ENCODE results near the gene PGM5. TPM values are rescaled to one million over a fixed set of nuclear protein-coding genes. Genes with fewer than 3 reads are reported as not detected.
"Not testable (repeated sequence)": the region's sequence is repeated elsewhere in the genome, so short reads cannot be mapped to it uniquely, and the experiment has no call there.

The PGM5 gene
- total RNA-seq, 1 experiment from 2014 or later = 4.2 TPM

- H3K4me1 ChIP-seq; H3K36me3 ChIP-seq (ENCODE audit: control insufficient read depth, insufficient read depth, low read length); H3K4me1 Mint-ChIP-seq (ENCODE audit: low read depth, unreplicated experiment); H3K9me3 Mint-ChIP-seq (ENCODE audit: unreplicated experiment); H3K4me3 Mint-ChIP-seq (ENCODE audit: unreplicated experiment); intact Hi-C loops (cut with micrococcal nuclease; ENCODE audit: unreplicated experiment); H3K27me3 Mint-ChIP-seq (ENCODE audit: insufficient read depth, unreplicated experiment); BruUV-seq (replicated peaks); H3K36me3 Mint-ChIP-seq (ENCODE audit: insufficient read depth, unreplicated experiment); H3K27ac Mint-ChIP-seq (ENCODE audit: unreplicated experiment); POLR2A ChIA-PET; CTCF ChIA-PET; H3K9me3 ChIP-seq; DNase-seq; H3K4me3 ChIP-seq (ENCODE audit: low read depth, low read length); H3K27me3 ChIP-seq (replicated peaks; ENCODE audit: control insufficient read depth, insufficient read depth, low read length): not testable (repeated sequence)
Observed at GRCh38 chr9:68398324-68398723, 41.9 kb downstream of the PGM5 start.

GRCh38 chr9:68404421-68405185 is 48.2 kb downstream of the PGM5 start:
- BruUV-seq (replicated peaks); intact Hi-C loops (cut with micrococcal nuclease; ENCODE audit: unreplicated experiment); H3K4me1 ChIP-seq; CTCF ChIA-PET; H3K4me3 Mint-ChIP-seq (ENCODE audit: unreplicated experiment); H3K9me3 Mint-ChIP-seq (ENCODE audit: unreplicated experiment); POLR2A ChIA-PET; DNase-seq; H3K36me3 ChIP-seq (ENCODE audit: control insufficient read depth, insufficient read depth, low read length); H3K9me3 ChIP-seq; H3K27me3 Mint-ChIP-seq (ENCODE audit: insufficient read depth, unreplicated experiment); H3K4me1 Mint-ChIP-seq (ENCODE audit: low read depth, unreplicated experiment); H3K36me3 Mint-ChIP-seq (ENCODE audit: insufficient read depth, unreplicated experiment); H3K27me3 ChIP-seq (replicated peaks; ENCODE audit: control insufficient read depth, insufficient read depth, low read length); H3K27ac Mint-ChIP-seq (ENCODE audit: unreplicated experiment); H3K4me3 ChIP-seq (ENCODE audit: low read depth, low read length): not testable (repeated sequence)

- H3K4me3 ChIP-seq (ENCODE audit: low read depth, low read length); H3K4me1 ChIP-seq; DNase-seq; POLR2A ChIA-PET; H3K36me3 Mint-ChIP-seq (ENCODE audit: insufficient read depth, unreplicated experiment); H3K9me3 ChIP-seq; H3K4me1 Mint-ChIP-seq (ENCODE audit: low read depth, unreplicated experiment); H3K36me3 ChIP-seq (ENCODE audit: control insufficient read depth, insufficient read depth, low read length); H3K4me3 Mint-ChIP-seq (ENCODE audit: unreplicated experiment); H3K9me3 Mint-ChIP-seq (ENCODE audit: unreplicated experiment); H3K27me3 ChIP-seq (replicated peaks; ENCODE audit: control insufficient read depth, insufficient read depth, low read length); H3K27me3 Mint-ChIP-seq (ENCODE audit: insufficient read depth, unreplicated experiment); CTCF ChIA-PET; H3K27ac Mint-ChIP-seq (ENCODE audit: unreplicated experiment); BruUV-seq (replicated peaks); intact Hi-C loops (cut with micrococcal nuclease; ENCODE audit: unreplicated experiment): not testable (repeated sequence)
Observed at GRCh38 chr9:68411865-68412264, 55.5 kb downstream of the PGM5 start.

GRCh38 chr9:68412754-68413153 is 56.3 kb downstream of the PGM5 start:
- H3K4me1 ChIP-seq; POLR2A ChIA-PET; H3K27me3 Mint-ChIP-seq (ENCODE audit: insufficient read depth, unreplicated experiment); BruUV-seq (replicated peaks); H3K27me3 ChIP-seq (replicated peaks; ENCODE audit: control insufficient read depth, insufficient read depth, low read length); H3K9me3 Mint-ChIP-seq (ENCODE audit: unreplicated experiment); H3K36me3 ChIP-seq (ENCODE audit: control insufficient read depth, insufficient read depth, low read length); DNase-seq; H3K36me3 Mint-ChIP-seq (ENCODE audit: insufficient read depth, unreplicated experiment); H3K9me3 ChIP-seq; H3K4me1 Mint-ChIP-seq (ENCODE audit: low read depth, unreplicated experiment); H3K4me3 Mint-ChIP-seq (ENCODE audit: unreplicated experiment); CTCF ChIA-PET; H3K4me3 ChIP-seq (ENCODE audit: low read depth, low read length); H3K27ac Mint-ChIP-seq (ENCODE audit: unreplicated experiment); intact Hi-C loops (cut with micrococcal nuclease; ENCODE audit: unreplicated experiment): not testable (repeated sequence)

GRCh38 chr9:68415065-68415464 is 58.7 kb downstream of the PGM5 start:
- CTCF ChIA-PET; BruUV-seq (replicated peaks): not testable (repeated sequence)

More at GRCh38 chr9:68415065-68415464, 58.7 kb downstream of the PGM5 start:
- H3K4me1 Mint-ChIP-seq (ENCODE audit: low read depth, unreplicated experiment); H3K9me3 ChIP-seq; H3K4me3 Mint-ChIP-seq (ENCODE audit: unreplicated experiment); H3K27me3 ChIP-seq (replicated peaks; ENCODE audit: control insufficient read depth, insufficient read depth, low read length); H3K36me3 Mint-ChIP-seq (ENCODE audit: insufficient read depth, unreplicated experiment); H3K4me1 ChIP-seq; DNase-seq; H3K27me3 Mint-ChIP-seq (ENCODE audit: insufficient read depth, unreplicated experiment); H3K36me3 ChIP-seq (ENCODE audit: control insufficient read depth, insufficient read depth, low read length); H3K27ac Mint-ChIP-seq (ENCODE audit: unreplicated experiment); intact Hi-C loops (cut with micrococcal nuclease; ENCODE audit: unreplicated experiment); POLR2A ChIA-PET; H3K4me3 ChIP-seq (ENCODE audit: low read depth, low read length); H3K9me3 Mint-ChIP-seq (ENCODE audit: unreplicated experiment): not testable (repeated sequence)
